ENCODE measurements around the gene SREK1.

The SREK1 gene

GRCh38 chr5:66178799-66179198 is 34.7 kb downstream of the SREK1 start:
- no peak overlapping the region for H3K4me3 ChIP-seq (replicated peaks; ENCODE audit: low read depth, low read length)
- H3K36me3 ChIP-seq (ENCODE audit: control insufficient read depth, insufficient read depth, low read length): peaks cover 5% of the 10 kb centered on the region
- no peak for DNase-seq (ENCODE audit: extremely low read depth, insufficient read length)
- no peak for TF ChIP-seq CTCF (IDR thresholded peaks at IDR 0.05; ENCODE audit: insufficient read depth, low read length, poor library complexity, severe bottlenecking)
- no peaks in the 10 kb centered on the region for H3K27me3 ChIP-seq (replicated peaks; ENCODE audit: control insufficient read depth, insufficient read depth, low read length)

GRCh38 chr5:66179297-66180051 is 35.4 kb downstream of the SREK1 start:
- Histone ChIP-seq H3K27me3 (replicated peaks; ENCODE audit: control insufficient read depth, insufficient read depth, low read length) (no peaks in the 10 kb centered on the region), H3K36me3 (ENCODE audit: control insufficient read depth, insufficient read depth, low read length) (peaks cover 5% of the 10 kb centered on the region), H3K4me3 (replicated peaks; ENCODE audit: low read depth, low read length) (no peak overlapping the region)
- TF ChIP-seq CTCF (IDR thresholded peaks at IDR 0.05; ENCODE audit: insufficient read depth, low read length, poor library complexity, severe bottlenecking): no peak
- DNase-seq (ENCODE audit: extremely low read depth, insufficient read length): no peak

GRCh38 chr5:66180282-66181155 is 36.4 kb downstream of the SREK1 start:
- H3K4me3 ChIP-seq (replicated peaks; ENCODE audit: low read depth, low read length): no peak overlapping the region
- no peak for DNase-seq (ENCODE audit: extremely low read depth, insufficient read length)
- no peak for TF ChIP-seq CTCF (IDR thresholded peaks at IDR 0.05; ENCODE audit: insufficient read depth, low read length, poor library complexity, severe bottlenecking)
- peaks cover 5% of the 10 kb centered on the region for H3K36me3 ChIP-seq (ENCODE audit: control insufficient read depth, insufficient read depth, low read length)
- H3K27me3 ChIP-seq (replicated peaks; ENCODE audit: control insufficient read depth, insufficient read depth, low read length): no peaks in the 10 kb centered on the region

- H3K27me3 ChIP-seq (replicated peaks; ENCODE audit: control insufficient read depth, insufficient read depth, low read length): no peaks in the 10 kb centered on the region
- no peaks in the 10 kb centered on the region; the same call in 1 of the 2 replicates for H3K36me3 ChIP-seq (ENCODE audit: control insufficient read depth, insufficient read depth, low read length)
- no peak for DNase-seq (ENCODE audit: extremely low read depth, insufficient read length)
- no peak for TF ChIP-seq CTCF (IDR thresholded peaks at IDR 0.05; ENCODE audit: insufficient read depth, low read length, poor library complexity, severe bottlenecking)
- no peak overlapping the region for H3K4me3 ChIP-seq (replicated peaks; ENCODE audit: low read depth, low read length)
Measured at GRCh38 chr5:66186108-66186507, 42.0 kb downstream of the SREK1 start.

- H3K27me3 ChIP-seq (replicated peaks; ENCODE audit: control insufficient read depth, insufficient read depth, low read length): no peaks in the 10 kb centered on the region
- H3K4me3 ChIP-seq (replicated peaks; ENCODE audit: low read depth, low read length): no peak overlapping the region
- no peaks in the 10 kb centered on the region for H3K36me3 ChIP-seq (ENCODE audit: control insufficient read depth, insufficient read depth, low read length)
- no peak for TF ChIP-seq CTCF (IDR thresholded peaks at IDR 0.05; ENCODE audit: insufficient read depth, low read length, poor library complexity, severe bottlenecking)
- DNase-seq (ENCODE audit: extremely low read depth, insufficient read length): no peak
Measured at GRCh38 chr5:66193419-66193818, 49.3 kb downstream of the SREK1 start.

Data from GM06990 (cell line).